ENCODE data around the gene STOML2. TPM values are rescaled to one million over a fixed set of nuclear protein-coding genes. Genes with fewer than 3 reads are reported as not detected.
A peak's percentile ranks its signal among the peaks of the same experiment; 100 is the strongest.

STOML2 gene
- total RNA-seq, 1 experiment from 2014 or later: 209 TPM

GRCh38 chr9:35111001-35111933 is 8.3 kb upstream of the STOML2 start:
- DNase-seq: peak; percentile 94
- no peaks in the 10 kb centered on the region for H3K27me3 ChIP-seq
- no peaks in the 10 kb centered on the region for H3K9me3 ChIP-seq
- H3K4me3 ChIP-seq: peak overlapping the region; percentile 58
- no peaks in the 10 kb centered on the region for H3K36me3 ChIP-seq

DNA sequence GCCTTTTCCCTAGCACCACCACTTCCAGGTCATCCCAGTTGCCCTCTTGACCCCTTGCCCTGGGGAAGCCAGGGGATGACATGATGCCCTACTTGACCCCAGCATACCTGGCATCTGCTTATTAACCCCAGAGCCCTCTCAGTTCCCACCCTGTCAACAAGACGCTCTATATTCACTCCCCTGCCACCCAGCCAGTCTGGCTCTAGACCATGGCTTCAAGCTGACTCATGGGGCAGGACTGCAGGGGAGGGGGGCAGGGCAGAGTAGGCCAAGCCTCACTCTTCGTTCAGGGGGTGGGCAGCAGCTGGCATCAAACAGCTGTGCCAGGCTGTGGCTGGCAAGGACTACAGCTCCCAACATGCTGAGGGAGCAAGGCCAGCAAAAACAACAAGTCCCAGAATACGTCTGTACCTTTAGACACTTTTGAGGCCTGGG is 7.4 kb upstream of the STOML2 start:
- Histone ChIP-seq H3K9me3 (no peaks in the 10 kb centered on the region), H3K36me3 (no peaks in the 10 kb centered on the region), H3K27me3 (no peaks in the 10 kb centered on the region), H3K4me3 (peak overlapping the region; percentile 58)
- DNase-seq: peak; percentile 77

DNA sequence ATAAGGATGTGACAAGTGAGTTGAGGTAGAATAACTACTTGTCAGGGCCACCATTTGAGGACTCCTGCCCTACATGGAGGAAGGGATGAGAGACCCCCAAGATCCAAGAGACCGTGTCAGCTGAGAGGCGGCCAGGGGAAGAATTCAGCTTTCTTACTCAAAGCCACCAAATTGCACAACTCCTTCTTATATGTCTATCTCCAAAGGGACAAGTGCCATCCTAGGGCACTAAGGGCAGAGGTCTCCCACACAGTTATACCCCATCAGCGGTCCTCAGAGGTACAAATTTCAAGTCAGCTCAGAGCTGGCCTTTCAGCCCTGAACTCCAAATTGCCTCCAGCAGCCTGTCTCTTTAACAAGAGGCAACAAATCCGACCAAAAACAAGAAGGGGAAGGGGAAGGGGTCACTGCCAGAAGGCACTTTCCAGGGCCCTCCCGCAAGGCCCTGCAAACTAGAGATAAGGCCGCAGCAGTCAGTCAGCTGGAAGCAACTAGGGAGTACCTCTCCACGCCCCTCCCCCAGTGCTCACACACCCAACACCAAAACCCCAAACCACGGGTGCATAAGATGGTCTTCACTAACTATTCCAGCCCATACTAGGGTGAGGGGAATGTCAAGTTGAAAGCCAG is 6.1 kb upstream of the STOML2 start:
- Histone ChIP-seq H3K9me3 (no peaks in the 10 kb centered on the region), H3K27me3 (no peaks in the 10 kb centered on the region), H3K36me3 (no peaks in the 10 kb centered on the region), H3K4me3 (no peak overlapping the region)
- DNase-seq: no peak

DNA sequence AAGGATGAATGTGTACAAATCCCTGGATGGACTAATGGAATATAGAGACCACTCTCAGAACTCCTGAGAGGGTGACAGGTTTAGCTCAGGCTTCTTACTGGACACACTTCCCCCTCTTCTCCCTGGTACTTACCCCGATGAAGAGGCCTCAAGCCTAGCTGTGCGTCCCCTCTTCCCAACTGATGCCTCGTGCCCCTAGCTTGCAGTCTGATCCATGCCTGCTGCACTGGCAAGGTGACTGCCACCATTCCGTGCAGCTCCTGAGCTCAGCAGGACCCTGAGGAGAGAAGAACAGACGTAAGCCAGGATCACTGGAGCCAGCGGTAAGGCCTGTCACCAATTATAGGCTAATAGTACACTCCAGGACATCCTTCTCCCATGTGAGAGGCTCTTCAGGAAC is 5.5 kb upstream of the STOML2 start:
- no peaks in the 10 kb centered on the region for H3K27me3 ChIP-seq
- DNase-seq: no peak
- no peak overlapping the region for H3K4me3 ChIP-seq
- H3K9me3 ChIP-seq: no peaks in the 10 kb centered on the region
- no peaks in the 10 kb centered on the region for H3K36me3 ChIP-seq

- no peak for DNase-seq
- no peaks in the 10 kb centered on the region for H3K36me3 ChIP-seq
- H3K9me3 ChIP-seq: no peaks in the 10 kb centered on the region
- no peaks in the 10 kb centered on the region for H3K27me3 ChIP-seq
- no peak overlapping the region for H3K4me3 ChIP-seq
Observed at GRCh38 chr9:35107297-35108290, 4.7 kb upstream of the STOML2 start.

GRCh38 chr9:35106343-35106730 is 3.4 kb upstream of the STOML2 start:
- DNase-seq: no peak
- H3K36me3 ChIP-seq: peaks cover 6% of the 10 kb centered on the region
- H3K9me3 ChIP-seq: no peaks in the 10 kb centered on the region
- no peaks in the 10 kb centered on the region for H3K27me3 ChIP-seq
- H3K4me3 ChIP-seq: no peak overlapping the region

DNA sequence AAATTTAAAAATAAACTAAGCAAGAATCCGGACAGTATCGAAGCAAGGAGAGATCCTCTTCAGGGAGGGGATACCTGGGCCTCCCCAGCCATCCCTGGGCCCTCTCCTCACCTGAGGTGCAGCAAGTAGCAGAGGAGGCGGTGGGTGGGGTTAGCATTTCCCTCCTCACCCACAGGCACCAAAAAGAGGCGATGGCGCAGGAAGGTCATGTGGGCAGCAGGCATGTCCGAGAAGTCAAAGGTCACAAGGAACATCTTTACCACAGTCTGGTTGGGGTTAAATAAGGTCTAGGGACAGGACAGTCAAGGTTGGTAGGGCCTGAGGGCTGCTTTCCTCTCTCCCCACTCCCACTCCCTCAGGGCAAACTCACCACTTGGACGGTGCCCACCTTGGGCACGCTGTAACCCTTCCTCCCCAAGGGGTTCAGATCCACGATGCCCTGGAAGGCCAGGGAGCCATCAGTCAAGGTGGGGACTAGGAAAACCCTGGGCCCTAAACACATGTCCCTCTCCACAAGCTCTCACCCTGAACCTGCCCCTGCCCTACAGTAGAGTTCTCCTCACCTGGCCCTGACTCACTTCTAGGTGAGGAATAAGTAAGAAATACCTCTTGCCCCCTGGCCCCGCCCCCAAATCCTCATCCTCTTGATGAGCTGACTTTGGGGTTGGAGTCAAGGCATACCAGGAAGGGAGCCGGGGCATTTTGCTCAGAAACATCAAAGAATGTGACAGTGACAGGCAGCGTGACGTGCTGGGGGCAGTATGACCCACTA is 2.8 kb upstream of the STOML2 start:
- no peak for DNase-seq
- H3K36me3 ChIP-seq: peaks cover 12% of the 10 kb centered on the region
- H3K9me3 ChIP-seq: no peaks in the 10 kb centered on the region
- H3K4me3 ChIP-seq: no peak overlapping the region
- H3K27me3 ChIP-seq: no peaks in the 10 kb centered on the region

GRCh38 chr9:35105126-35105525 is 2.2 kb upstream of the STOML2 start:
- H3K27me3 ChIP-seq: no peaks in the 10 kb centered on the region
- no peak for DNase-seq
- peaks cover 16% of the 10 kb centered on the region for H3K36me3 ChIP-seq
- no peaks in the 10 kb centered on the region for H3K9me3 ChIP-seq
- H3K4me3 ChIP-seq: no peak overlapping the region

DNA sequence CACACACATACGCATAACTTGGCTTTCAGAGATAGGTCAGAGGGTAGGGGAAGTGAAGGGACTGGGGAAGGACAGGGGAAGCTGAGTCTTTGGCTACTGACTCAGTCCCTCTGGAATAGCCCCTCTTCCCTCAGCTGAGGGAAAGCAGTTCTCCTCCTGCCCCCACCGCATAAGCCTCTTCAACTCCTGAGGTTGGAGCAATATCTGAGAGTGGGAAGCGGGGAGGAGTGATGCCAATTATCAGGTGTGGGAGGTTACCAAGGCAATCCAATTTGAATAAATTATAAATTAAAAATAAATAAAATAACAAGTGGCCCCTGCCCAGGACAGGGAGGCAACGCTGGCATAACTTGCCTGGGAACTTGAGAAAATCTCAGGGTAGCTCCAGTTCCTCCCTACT is 1.7 kb upstream of the STOML2 start:
- Histone ChIP-seq H3K36me3 (peaks cover 19% of the 10 kb centered on the region), H3K4me3 (no peak overlapping the region), H3K9me3 (no peaks in the 10 kb centered on the region), H3K27me3 (no peaks in the 10 kb centered on the region)
- no peak for DNase-seq

GRCh38 chr9:35103660-35104191 is 795 bp upstream of the STOML2 start:
- DNase-seq: no peak
- no peaks in the 10 kb centered on the region for H3K27me3 ChIP-seq
- peaks cover 19% of the 10 kb centered on the region for H3K36me3 ChIP-seq
- H3K9me3 ChIP-seq: no peaks in the 10 kb centered on the region
- peak overlapping the region; percentile 79 for H3K4me3 ChIP-seq

DNA sequence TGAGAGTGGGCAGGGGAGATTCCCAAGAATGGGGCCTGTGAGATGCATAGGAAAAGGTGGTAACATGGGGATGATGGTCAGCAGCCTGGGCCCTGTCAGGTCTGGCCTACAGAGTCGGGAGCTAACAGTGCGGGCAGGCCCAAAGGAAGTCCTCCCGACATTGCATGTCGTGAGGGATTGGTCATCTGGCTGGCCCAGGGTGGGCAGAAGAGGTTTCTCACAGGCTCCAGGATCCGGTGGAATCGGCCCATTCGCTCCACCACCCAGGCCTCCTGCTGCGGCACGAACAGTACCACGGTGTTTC is 514 bp downstream of the STOML2 start:
- Histone ChIP-seq H3K27me3 (no peaks in the 10 kb centered on the region), H3K9me3 (no peaks in the 10 kb centered on the region), H3K36me3 (peaks cover 19% of the 10 kb centered on the region), H3K4me3 (peak overlapping the region; percentile 79)
- no peak for DNase-seq

DNA sequence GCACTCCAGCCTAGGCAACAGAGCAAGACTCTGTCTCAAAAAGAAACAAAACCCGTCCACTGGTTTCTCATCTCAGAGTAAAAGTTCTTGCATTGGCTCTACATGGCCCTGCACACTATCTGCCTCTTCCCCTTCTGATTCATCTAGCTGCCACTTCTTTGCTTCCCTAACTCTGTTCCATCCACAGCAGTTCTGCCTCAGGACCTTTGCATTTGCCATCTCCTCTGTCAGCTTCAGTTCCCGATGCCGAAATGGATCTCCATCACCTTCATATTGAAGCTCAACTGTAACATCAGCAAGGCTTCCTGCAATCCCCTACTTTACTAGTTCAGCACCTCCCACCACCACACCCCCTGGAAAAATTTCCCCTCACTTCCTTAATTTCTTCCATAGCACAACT is 5.4 kb downstream of the STOML2 start:
- no peaks in the 10 kb centered on the region for H3K27me3 ChIP-seq

GRCh38 chr9:35096035-35096849 is 6.7 kb downstream of the STOML2 start, which contains the start of gene PIGO:
TSS of gene PIGO (minus strand) at chr9:35096591. CDS start at chr9:35095565, 1,026 bp downstream.
- Histone ChIP-seq H3K27me3 (no peaks in the 10 kb centered on the region), H3K36me3 (peaks cover 12% of the 10 kb centered on the region), H3K9me3 (no peaks in the 10 kb centered on the region), H3K4me3 (peak within 1 kb of the TSS; percentile 83)
- peak; percentile 77 for DNase-seq

More for the DNA sequence above, 5.4 kb downstream of the STOML2 start:
- DNase-seq: no peak
- Histone ChIP-seq H3K4me3 (no peak overlapping the region), H3K9me3 (no peaks in the 10 kb centered on the region), H3K36me3 (peaks cover 19% of the 10 kb centered on the region)

DNA sequence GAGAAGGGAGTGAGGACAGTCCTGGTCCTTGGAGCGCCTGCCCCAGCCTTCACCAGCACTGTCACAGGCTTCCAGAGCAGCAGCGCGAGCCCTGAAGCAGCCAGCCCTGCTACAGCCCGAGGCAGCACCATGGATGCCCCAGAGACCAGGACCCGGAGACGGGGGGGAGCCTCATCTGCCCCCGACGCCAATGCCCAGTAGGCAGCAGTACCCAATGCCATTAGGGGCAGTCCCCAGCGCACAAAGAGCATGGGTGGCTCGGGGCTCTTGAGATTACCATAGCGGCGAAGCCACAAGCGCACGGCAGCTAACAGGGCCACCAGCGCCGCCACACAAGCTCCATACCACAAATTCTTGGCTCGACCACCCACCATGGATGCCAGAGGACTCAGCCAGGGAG is 11.4 kb downstream of the STOML2 start:
- Histone ChIP-seq H3K36me3 (no peaks in the 10 kb centered on the region; the same call in 1 of the 2 replicates), H3K9me3 (no peaks in the 10 kb centered on the region), H3K27me3 (no peaks in the 10 kb centered on the region), H3K4me3 (no peak overlapping the region)
- no peak for DNase-seq

- Histone ChIP-seq H3K9me3 (no peaks in the 10 kb centered on the region), H3K27me3 (no peaks in the 10 kb centered on the region), H3K36me3 (no peaks in the 10 kb centered on the region; the same call in 1 of the 2 replicates), H3K4me3 (no peak overlapping the region)
- no peak for DNase-seq
Observed at GRCh38 chr9:35089434-35089833, 13.5 kb downstream of the STOML2 start.

All from MG63 (cell line).